ENCODE measurements around the gene TM4SF4.
"Not testable (repeated sequence)": the region's sequence is repeated elsewhere in the genome, so short reads cannot be mapped to it uniquely, and the experiment has no call there.

TM4SF4 gene, protein sequence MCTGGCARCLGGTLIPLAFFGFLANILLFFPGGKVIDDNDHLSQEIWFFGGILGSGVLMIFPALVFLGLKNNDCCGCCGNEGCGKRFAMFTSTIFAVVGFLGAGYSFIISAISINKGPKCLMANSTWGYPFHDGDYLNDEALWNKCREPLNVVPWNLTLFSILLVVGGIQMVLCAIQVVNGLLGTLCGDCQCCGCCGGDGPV

DNA sequence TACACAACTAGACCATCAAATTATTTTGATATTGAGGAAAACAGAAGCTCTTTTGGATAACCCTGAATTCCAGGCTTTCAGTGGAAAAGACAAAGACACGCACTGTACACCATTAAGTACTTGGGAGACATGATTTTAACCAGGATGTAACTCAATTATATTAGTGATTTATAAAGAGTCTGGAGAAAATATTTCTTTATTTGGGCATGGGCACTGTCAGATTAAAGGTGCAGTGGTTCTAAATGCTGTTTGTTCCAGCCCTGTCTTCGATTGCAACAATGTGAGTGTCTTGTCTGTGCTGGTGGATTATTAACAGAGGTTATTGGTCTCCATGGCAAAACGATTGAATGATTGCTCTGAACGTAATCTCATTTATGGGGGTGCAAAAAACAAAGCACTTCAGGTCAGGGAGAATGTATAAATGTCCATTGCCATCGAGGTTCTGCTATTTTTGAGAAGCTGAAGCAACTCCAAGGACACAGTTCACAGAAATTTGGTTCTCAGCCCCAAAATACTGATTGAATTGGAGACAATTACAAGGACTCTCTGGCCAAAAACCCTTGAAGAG, at the start of gene TM4SF4:
TM4SF4 (plus strand) TSS at position 448 of the 568 bp plus-strand sequence. CDS start 181 bp downstream, outside the sequence.
- no peak for DNase-seq (ENCODE audit: low spot score)

- DNase-seq (ENCODE audit: low spot score) = no peak
Measured at GRCh38 chr3:149424918-149425317, 49.6 kb upstream of the TM4SF4 start.

DNA sequence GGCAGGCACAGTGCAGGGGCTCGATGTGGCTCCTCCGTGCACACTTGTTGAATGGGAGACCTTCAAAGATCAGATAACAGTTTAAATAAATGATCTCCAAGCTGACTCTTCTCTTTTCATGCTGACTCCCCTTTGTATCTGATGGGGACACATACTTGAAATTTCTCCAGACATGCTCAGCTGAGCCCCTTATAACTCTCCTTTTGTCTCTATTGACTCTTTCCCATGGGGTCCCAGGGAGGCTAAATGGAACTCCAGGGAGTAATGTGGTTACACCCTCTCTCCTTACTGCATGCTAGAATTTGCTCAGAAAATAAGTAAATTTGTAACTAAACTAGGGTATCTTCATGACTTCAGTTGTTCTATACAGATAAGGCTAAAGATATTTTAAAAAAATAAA, 48.2 kb upstream of the TM4SF4 start:
- DNase-seq (ENCODE audit: low spot score) = no peak

GRCh38 chr3:149428087-149428486, 46.4 kb upstream of the TM4SF4 start:
- no peak for DNase-seq (ENCODE audit: low spot score)

GRCh38 chr3:149430216-149430615, 44.3 kb upstream of the TM4SF4 start:
- DNase-seq (ENCODE audit: low spot score) = no peak

GRCh38 chr3:149432149-149432548, 42.3 kb upstream of the TM4SF4 start:
- no peak for DNase-seq (ENCODE audit: low spot score)

DNA sequence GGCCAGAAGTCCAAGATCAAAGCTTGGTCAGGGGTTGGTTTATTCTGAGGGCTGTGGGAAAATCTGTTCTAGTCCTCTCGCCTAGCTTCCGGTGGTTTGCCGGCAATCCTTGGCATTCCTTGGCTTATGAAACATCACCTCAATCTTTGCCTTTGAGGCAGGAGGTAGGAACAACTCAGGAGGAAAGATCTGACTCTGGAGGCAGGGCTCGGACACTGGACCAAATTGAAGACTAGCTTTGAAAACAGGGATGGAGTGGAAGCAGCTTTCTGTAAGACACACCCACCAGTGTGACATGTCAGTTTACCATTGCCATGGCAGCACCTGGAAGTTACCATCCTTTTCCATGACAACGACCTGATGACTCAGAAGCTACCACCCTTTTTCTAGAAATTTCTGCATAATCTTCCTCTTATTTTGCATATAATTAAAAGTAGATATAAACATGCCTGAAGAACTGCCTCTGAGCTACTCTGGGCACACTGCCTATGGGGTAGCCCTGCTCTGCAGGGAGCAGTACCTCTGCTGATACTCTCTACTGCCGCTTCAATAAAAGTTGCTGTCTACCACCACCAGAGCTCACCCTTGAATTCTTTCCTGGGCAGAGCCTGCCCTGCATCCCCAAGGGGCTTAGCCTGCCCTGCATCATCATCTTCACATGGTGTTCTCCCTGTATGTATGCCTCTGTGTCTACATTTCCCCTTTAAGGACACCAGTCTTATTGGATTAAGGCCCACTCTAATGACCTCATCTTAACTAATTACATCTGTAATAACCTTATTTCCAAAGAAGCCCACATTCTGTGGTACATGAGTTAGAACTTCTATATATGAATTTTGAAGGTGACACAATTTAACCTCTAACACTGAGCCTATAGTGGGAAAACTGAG, 38.3 kb upstream of the TM4SF4 start:
- DNase-seq (ENCODE audit: low spot score) = no peak

DNA sequence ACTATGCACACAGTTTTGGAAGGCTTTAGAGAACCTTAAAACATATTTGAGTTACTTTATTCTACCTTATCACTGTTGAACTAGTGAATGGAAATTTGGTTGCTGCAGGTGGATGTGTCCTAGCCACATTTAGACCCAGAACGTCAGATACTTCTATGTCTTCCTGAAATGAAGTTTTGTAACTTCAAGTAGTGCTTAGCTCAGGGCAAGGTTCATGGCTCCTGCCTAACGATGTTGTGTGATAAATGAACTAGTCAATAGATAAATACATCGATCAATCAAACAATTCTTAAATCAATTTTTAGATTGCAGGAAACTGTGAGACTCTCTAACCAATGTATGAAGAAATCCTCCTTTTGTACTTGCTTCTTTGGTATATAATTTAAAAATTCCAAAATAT, 37.2 kb upstream of the TM4SF4 start:
- DNase-seq (ENCODE audit: low spot score) = no peak

DNA sequence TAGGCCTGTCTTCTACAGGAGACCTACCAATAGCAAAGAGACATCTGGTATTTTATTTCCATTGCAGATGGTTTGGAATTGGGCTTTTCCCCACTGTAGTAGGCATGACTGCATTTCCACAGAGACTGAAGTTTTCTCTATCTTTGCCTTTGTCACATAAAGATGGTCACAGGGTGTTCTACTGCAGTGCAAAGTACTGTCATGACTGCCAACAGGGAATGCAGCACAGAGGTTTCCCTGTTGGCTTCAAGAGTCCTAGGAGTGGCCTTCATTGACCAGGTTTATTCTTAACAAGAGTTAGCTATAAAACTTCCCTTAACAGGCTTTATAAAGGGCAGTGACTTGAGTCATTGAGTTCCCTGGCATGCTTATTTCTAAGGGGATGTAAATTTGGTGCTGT, 36.8 kb upstream of the TM4SF4 start:
- DNase-seq (ENCODE audit: low spot score) = no peak

- DNase-seq (ENCODE audit: low spot score) = no peak
Measured at GRCh38 chr3:149438981-149439380, 35.5 kb upstream of the TM4SF4 start.

DNA sequence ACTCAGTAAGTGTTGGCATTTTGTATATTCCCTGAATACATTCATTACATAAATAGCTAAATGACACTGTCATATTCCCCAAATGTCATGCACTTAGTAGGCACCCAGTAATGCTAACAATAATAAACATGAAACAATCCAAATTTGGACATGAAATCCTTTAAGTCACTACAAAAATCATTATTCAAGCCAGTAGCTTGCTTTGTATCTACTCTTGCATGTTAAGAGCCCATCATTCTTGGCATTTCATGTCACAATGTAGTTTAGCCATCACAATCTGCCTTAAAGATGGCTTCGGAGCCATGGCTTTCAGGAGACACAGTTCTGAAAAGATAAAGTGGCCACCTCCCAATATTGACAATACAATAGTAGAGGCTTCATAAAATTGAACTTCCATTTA, 32.9 kb upstream of the TM4SF4 start:
- no peak for DNase-seq (ENCODE audit: low spot score)

DNA sequence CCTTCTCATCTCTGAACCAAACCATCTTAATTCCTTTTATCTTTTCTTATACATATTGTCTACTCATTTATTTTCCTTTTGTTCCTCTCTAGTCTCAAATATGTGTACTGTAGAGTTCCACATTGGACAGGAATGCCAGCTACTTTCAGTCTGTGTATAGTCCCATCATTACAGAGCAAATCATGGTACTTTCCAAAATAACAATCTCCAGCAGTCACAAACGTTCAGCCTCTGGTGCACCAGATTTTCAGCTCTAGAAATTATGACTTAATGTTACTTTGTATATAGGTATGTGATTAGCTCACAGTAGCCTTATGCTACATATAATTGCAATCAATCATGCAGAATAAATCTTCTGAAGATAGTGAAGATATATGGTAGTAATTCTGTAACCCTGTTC, 32.5 kb upstream of the TM4SF4 start:
- no peak for DNase-seq (ENCODE audit: low spot score)

DNA sequence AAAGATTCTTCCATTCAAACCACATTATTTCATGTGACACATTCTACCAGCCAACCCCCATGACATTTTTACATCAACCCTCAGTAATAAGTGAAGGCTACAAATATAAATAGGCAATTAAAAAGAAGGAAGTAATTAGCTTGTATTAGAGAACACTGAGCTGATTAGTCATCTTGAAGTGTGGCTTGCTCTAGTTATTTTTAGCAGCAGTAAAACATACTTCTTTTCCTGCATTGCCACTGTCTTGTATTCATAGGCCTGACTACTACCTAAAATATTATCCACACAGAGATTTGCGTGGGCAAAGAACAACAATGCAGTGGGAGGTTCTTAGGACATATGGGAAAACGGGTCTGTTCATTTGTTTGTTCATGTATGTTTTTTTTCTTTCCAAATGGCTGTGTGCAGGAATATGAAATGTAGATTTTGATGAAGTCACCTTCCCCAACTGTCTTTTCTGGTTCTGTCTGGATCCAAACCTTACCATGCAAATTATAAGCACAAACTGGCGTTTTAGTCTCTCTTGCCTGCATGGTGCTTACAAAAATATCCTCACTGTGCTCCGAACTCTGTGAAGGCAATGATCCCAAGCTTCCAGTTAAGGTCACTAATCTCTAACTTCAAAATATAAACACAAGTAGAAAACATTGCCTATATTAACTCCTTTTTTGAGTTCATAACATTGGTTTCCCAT, 31.5 kb upstream of the TM4SF4 start:
- DNase-seq (ENCODE audit: low spot score) = peak; percentile 39

DNA sequence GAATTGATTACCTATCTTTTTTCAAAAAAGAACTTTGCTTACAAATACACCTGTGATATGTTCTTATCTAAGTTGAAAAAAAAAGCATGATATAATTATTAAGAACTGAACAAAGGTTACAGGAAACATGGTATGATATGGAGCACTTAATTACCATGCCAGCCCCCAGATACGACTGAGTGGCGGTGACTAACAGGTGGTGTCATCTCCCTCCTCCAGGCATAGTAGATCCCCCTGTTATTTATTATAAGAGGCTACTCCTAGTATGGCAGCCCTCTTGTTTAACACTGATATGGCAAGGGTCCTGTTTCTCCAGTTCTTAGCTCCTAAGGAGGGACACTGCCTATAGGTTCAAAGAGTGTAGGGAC, 31.0 kb upstream of the TM4SF4 start:
- DNase-seq (ENCODE audit: low spot score) = no peak

DNA sequence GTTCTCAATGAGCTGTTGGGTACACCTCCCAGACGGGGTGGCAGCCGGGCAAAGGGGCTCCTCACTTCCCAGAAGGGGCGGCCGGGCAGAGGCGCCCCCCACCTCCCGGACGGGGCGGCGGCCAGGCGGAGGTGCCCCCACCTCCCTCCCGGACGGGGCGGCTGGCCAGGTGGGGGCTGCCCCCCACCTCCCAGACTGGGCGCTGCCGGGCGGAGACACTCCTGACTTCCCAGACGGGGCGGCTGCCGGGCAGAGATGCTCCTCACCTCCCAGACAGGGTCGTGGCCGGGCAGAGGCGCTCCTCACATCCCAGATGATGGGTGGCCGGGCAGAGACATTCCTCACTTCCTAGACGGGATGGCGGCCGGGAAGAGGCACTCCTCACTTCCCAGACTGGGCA, 29.6 kb upstream of the TM4SF4 start:
- not testable (repeated sequence) for DNase-seq (ENCODE audit: low spot score)

DNA sequence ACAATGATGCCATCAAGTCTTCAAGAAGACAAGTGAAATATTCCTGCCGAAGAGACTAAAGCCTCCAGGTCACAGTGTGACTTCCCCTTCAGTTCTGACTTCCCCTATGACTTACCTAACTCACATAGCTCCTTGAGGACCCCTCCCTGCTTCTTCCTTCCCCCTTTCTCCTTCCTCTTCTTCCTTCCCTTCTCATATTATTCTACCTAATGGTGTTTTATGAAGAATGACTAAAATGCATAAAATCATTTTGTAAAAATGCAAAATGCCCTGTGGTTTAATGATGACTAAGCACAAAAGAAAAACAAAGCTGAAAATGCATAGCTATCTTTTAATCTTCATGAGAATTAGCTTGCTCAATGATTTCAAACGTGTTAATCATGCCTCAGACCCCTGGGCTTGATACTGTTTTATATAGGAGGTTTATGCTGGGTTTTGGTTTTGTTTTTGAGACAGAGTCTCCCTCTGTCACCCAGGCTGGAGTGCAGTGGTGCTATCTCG, 26.1 kb upstream of the TM4SF4 start:
- DNase-seq (ENCODE audit: low spot score) = no peak

DNA sequence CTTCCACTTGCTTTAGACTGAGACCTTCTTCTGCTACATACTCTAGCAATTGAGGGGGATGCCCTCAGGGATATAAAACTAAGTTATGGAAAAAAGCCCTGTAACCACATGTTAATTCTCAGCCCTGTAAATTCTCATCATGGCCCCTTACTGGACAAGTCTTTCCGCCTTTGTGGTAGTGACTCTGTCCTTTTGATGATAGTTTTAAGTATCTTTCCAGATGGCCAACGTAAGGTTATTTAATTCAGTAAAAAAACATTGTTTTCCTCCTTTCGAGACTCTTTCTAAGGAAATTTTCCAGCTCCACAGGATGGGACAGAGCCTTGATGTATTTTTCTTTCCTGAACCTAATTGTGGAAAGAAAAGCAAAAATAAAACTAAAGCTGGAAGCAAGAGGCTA, 25.3 kb upstream of the TM4SF4 start:
- no peak for DNase-seq (ENCODE audit: low spot score)

GRCh38 chr3:149449799-149450198, 24.7 kb upstream of the TM4SF4 start:
- peak; percentile 13 for DNase-seq (ENCODE audit: low spot score)

DNA sequence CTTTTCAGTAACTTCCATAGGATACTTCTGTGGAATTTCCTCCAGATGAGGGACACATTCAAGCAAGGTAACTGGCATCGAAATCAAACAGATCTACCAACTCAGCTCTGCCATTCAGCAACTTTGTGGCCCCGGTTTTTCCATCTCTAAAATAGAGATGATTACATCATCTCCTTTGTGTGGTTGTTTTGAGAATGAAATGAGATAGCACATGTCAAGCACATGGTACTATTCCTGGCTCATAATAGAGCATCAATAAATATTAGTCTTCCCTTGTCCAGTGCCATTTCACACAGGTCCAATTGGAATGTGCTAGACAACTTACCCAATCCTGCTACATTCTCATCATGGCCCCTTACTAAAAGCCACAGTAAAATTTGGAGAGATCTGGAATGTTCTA, 24.2 kb upstream of the TM4SF4 start:
- DNase-seq (ENCODE audit: low spot score) = no peak

GRCh38 chr3:149452036-149452435, 22.5 kb upstream of the TM4SF4 start:
- DNase-seq (ENCODE audit: low spot score) = no peak

DNA sequence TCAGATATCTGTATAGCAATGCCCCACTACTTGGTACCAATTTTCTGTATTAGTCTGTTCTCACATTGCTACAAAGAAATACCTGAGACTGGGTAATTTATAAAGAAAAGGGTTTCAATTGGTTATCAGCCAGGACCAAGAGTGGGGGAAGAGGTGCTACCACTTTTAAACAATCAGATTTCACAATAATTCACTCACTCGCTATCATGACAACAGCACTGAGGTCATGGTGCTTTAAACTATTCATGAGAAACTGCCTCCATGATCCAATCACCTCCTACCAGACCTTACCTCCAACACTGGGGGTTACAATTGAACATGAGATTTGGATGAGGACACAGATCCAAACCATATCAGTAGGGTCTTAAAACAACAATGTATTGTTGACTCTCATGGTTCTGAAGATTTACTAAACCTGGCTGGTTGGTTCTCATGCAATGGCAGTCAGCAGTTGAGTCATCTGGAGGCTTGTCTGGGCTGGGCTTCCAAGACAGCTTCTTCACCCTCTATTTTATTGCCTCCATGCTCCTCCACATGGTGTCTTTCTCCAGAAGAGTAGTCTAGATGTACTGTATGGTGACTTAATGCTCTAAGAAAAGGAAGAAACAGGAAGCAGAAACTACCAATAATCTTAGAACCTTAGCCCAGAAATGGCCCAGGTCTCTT, 21.2 kb upstream of the TM4SF4 start:
- DNase-seq (ENCODE audit: low spot score) = no peak

GRCh38 chr3:149454746-149455145, 19.8 kb upstream of the TM4SF4 start:
- no peak for DNase-seq (ENCODE audit: low spot score)
